Mesothelial cell of epicardium (in vitro differentiated cells): ENCODE measurements around the gene FAM114A1. TPM values are rescaled to one million over a fixed set of nuclear protein-coding genes. Genes with fewer than 3 reads are reported as not detected.

ENCODE experiments used
- DNase-seq, 2 experiments: peaks; one replicate each; pipeline ENCODE4 v3.0.0; 2021; ENCODE audit warnings: low spot score in 2 of 2; ENCODE audit not compliant: unreplicated experiment in 2 of 2
- H3K27ac Mint-ChIP-seq: 2 replicates; pipeline ENCODE4 v1.8.0; 2021; ENCODE audit warnings: mixed read lengths
- H3K27me3 Mint-ChIP-seq: 2 replicates; pipeline ENCODE4 v1.8.0; 2021; ENCODE audit warnings: low read depth, mixed read lengths
- H3K36me3 Mint-ChIP-seq: 2 replicates; pipeline ENCODE4 v1.8.0; 2021; ENCODE audit warnings: mixed read lengths
- H3K4me1 Mint-ChIP-seq: 2 replicates; pipeline ENCODE4 v1.8.0; 2021; ENCODE audit warnings: mixed read lengths
- H3K4me3 Mint-ChIP-seq: 2 replicates; pipeline ENCODE4 v1.8.0; 2021; ENCODE audit warnings: mild to moderate bottlenecking, moderate library complexity, mixed read lengths
- H3K9me3 Mint-ChIP-seq: 2 replicates; pipeline ENCODE4 v1.8.0; 2021; ENCODE audit warnings: mixed read lengths
- total RNA-seq: library from RNA; stranded (reverse); gene quantifications from 3 replicates; pipeline ENCODE4 v1.2.1, GENCODE V29; 2021
- TF ChIP-seq, protein P1 (sequence below): fragments of 200-600 bp; sonication (generic); IDR thresholded peaks from one replicate; pipeline ENCODE4 v1.5.0; 2021; ENCODE audit warnings: antibody characterized with exemption; ENCODE audit not compliant: unreplicated experiment

Gene FAM114A1
- total RNA-seq, 1 donor from 2014 or later = 53.7 TPM

GRCh38 chr4:38946919-38947318, 79.3 kb downstream of the FAM114A1 start:
- no peaks in the 10 kb centered on the region for H3K9me3 Mint-ChIP-seq
- TF ChIP-seq, protein P1, sequence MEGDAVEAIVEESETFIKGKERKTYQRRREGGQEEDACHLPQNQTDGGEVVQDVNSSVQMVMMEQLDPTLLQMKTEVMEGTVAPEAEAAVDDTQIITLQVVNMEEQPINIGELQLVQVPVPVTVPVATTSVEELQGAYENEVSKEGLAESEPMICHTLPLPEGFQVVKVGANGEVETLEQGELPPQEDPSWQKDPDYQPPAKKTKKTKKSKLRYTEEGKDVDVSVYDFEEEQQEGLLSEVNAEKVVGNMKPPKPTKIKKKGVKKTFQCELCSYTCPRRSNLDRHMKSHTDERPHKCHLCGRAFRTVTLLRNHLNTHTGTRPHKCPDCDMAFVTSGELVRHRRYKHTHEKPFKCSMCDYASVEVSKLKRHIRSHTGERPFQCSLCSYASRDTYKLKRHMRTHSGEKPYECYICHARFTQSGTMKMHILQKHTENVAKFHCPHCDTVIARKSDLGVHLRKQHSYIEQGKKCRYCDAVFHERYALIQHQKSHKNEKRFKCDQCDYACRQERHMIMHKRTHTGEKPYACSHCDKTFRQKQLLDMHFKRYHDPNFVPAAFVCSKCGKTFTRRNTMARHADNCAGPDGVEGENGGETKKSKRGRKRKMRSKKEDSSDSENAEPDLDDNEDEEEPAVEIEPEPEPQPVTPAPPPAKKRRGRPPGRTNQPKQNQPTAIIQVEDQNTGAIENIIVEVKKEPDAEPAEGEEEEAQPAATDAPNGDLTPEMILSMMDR = no peak
- peaks cover 4% of the 10 kb centered on the region for H3K4me1 Mint-ChIP-seq
- no peak overlapping the region for H3K4me3 Mint-ChIP-seq
- H3K27ac Mint-ChIP-seq = no peak overlapping the region
- no peaks in the 10 kb centered on the region for H3K27me3 Mint-ChIP-seq
- DNase-seq = no peak
- peaks cover 18% of the 10 kb centered on the region for H3K36me3 Mint-ChIP-seq

DNA sequence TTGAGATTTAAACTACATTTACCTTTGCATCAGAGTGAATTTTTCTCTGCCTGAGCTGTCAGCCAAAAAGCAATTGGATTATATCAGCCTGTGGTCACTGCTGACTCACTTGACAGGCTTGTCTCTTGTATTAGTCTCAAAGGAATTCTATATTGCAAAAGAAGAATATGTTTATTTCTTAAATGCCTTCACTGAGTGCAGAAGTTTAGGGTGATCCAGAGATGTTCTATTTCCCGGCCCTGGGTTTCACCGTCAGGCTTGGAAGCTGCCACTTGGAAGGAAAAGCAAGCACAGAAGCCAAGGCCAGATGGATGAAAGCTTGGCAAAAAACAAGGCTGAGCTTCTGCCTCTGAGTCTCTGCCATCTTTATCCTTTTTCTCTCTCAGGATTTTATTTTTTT, 80.9 kb downstream of the FAM114A1 start:
- no peak for DNase-seq
- H3K4me1 Mint-ChIP-seq = peaks cover 4% of the 10 kb centered on the region
- TF ChIP-seq, protein P1 = no peak
- peaks cover 9% of the 10 kb centered on the region for H3K27me3 Mint-ChIP-seq
- peaks cover 13% of the 10 kb centered on the region for H3K36me3 Mint-ChIP-seq
- H3K27ac Mint-ChIP-seq = no peak overlapping the region
- H3K9me3 Mint-ChIP-seq = no peaks in the 10 kb centered on the region
- no peak overlapping the region for H3K4me3 Mint-ChIP-seq

GRCh38 chr4:38949411-38950051, 81.9 kb downstream of the FAM114A1 start:
- TF ChIP-seq, protein P1 = no peak
- H3K4me3 Mint-ChIP-seq = no peak overlapping the region
- H3K27me3 Mint-ChIP-seq = peaks cover 13% of the 10 kb centered on the region
- H3K36me3 Mint-ChIP-seq = peaks cover 7% of the 10 kb centered on the region
- H3K27ac Mint-ChIP-seq = no peak overlapping the region
- DNase-seq = no peak
- peaks cover 4% of the 10 kb centered on the region for H3K4me1 Mint-ChIP-seq
- no peaks in the 10 kb centered on the region for H3K9me3 Mint-ChIP-seq

DNA sequence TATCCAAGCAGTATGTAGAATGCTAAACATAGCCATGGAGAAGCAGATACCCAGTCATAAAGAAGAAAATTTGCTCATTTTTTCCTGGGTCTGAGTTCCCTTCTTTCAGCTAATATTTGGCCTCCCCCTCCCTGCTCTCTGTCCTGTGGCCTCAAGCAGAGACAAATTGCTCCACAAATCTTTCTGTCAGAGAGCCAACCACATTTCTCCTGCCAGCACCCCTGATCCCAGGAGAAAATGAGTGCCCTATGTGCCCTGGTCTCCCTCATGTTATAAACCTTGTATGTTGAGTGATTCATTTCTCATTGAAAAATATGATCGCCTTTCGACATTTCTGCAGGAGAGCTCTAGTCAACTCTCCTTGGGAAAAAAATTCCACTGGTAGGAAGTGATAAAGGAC, 82.6 kb downstream of the FAM114A1 start:
- H3K27me3 Mint-ChIP-seq = peaks cover 13% of the 10 kb centered on the region
- no peaks in the 10 kb centered on the region for H3K9me3 Mint-ChIP-seq
- DNase-seq = no peak
- no peak overlapping the region for H3K4me3 Mint-ChIP-seq
- peaks cover 4% of the 10 kb centered on the region for H3K36me3 Mint-ChIP-seq
- no peak overlapping the region for H3K27ac Mint-ChIP-seq
- TF ChIP-seq, protein P1 = no peak
- peaks cover 4% of the 10 kb centered on the region for H3K4me1 Mint-ChIP-seq

DNA sequence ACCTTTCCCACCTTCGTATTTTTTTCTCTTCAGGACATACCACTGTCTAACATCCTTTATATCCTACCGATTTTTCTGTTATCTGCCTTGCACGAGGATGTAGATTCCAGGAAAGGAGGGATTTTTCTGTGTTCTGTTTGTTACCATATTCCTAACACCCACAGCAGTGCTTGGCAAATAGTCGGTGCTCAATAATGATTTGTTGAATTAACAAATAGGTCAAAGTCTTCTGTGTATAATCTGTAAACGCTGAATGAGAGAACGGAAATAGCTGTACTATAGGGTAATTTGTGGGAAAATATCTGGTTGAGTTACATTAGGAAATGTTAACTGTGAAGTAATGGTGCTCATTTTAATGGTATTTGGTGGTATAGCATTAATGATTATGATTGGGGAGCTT, 83.1 kb downstream of the FAM114A1 start:
- TF ChIP-seq, protein P1 = no peak
- Mint-ChIP-seq H3K36me3 (no peaks in the 10 kb centered on the region), H3K4me1 (peaks cover 4% of the 10 kb centered on the region), H3K27ac (no peak overlapping the region), H3K4me3 (no peak overlapping the region), H3K27me3 (peaks cover 13% of the 10 kb centered on the region), H3K9me3 (no peaks in the 10 kb centered on the region)
- DNase-seq = no peak
